Right ventricle myocardium inferior (tissue), 1 donor: ENCODE data around the gene HAGHL. TPM values are rescaled to one million over a fixed set of nuclear protein-coding genes. Genes with fewer than 3 reads are reported as not detected.
"Not testable (repeated sequence)": the region's sequence is repeated elsewhere in the genome, so short reads cannot be mapped to it uniquely, and the experiment has no call there.

Source experiments
- ATAC-seq: fragments of 200-7000 bp; cut with Tn5 transposase; one replicate; pipeline ENCODE4 v1.9.1; 2020; ENCODE audit warnings: mild to moderate bottlenecking, moderate library complexity
- DNase-seq: peaks from one replicate; pipeline ENCODE4 v3.0.0; 2021; ENCODE audit errors: missing footprints
- intact Hi-C: fragments of 100-400 bp; cut with DNase I; formaldehyde crosslinking; loops from one replicate; pipeline ENCODE4 v1.11.0; 2022
- total RNA-seq: library from RNA; stranded (reverse); fragmentation: NEBNext Ultra II Directional; extraction: Animal tissue kit (Norgen Biotek cat#: 25700); gene quantifications from one replicate; pipeline ENCODE4 v1.2.1, GENCODE V29; 2021
- donor health status: DM: no; HTN: yes; CAD: no; lungs with severe emphysema.

The HAGHL gene
- total RNA-seq, 1 donor from 2014 or later, result 18.7 TPM

DNA sequence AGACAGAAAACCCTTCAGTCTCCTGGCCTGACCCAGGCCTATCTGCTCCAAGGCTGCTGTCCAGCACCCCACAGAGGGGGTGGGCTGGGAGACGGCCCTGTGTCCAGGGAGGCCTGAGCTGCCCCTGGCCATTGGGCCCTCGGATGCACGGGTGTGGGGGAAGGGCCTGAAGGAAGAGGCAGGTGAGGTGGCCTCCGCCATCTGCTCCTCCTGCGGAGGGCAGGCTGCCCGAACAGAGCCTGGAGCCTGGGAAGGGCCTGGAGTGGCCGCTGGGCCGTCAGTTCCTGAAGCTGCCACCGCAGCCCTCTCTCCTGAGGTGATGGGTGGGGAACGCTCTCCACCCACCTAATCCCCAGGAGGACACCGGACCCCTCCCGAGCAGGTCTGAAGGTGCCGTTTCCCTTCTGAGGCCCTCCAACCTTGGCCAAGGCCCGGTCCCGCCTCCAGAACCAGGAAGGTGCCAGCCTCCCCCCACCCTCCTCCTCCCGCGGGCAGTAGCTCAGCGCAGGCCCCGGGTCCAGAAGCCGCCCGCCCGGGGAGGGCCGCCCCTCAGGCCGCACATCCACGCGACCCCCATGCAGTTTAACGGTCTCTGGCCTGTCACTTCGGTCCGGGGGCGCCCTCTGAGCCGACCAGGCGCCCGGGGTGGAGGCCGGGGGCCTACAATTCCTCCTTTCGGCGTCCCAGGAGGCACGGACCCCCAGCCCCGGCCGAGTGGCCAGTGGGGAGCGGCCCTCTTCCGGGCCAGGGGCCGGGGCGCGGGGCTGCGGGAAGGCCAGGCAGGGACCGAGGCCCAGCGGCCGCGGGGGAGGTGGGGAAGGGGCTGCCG is 22.1 kb upstream of the HAGHL start:
- DNase-seq, result no peak
- no peak for ATAC-seq
- intact Hi-C loops, result no loop called here

DNA sequence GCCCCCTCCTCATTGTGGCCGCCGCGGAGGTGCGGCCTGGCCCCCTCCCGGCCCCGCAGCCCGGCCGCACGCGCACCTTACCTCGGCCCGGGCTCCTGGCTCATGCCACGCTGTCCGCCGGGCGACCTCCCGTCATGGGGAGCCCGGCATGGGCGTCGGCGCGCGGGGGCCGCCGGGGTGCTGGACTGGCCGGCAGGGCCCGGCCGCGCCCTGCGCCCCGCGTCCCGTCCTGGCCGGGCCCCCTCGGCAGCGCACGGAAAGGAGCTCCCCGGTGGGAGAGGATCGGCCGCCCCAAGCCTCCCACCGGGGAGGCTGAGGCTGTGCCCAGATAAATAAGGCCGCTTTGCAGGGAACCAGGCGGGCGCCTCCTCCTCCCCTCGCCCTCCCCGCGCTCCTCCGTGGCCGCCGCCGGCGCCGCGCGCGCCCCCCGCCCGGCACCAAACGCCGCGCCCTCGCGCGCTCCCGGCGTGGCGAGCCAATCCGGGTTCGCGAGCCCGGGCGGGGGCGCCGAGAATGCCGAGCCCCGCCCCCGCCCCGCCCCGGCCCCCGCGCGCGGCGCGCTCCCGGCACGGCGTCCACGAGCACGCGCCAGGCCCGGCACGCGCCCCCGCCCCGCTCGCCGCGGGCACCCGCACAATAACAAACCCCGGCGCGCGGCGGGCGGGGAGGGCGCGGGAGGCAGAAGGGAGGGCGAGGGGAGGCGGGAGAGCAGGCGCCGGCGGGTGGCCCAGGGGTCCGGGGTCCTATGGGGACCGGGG is 21.3 kb upstream of the HAGHL start, which contains the start of gene FBXL16:
TSS of gene FBXL16 (minus strand) at position 371 of the 758 bp plus-strand sequence. CDS start 8,396 bp downstream, outside the sequence.
- ATAC-seq, result no peak
- DNase-seq, result no peak
- intact Hi-C loops, result no loop called here

DNA sequence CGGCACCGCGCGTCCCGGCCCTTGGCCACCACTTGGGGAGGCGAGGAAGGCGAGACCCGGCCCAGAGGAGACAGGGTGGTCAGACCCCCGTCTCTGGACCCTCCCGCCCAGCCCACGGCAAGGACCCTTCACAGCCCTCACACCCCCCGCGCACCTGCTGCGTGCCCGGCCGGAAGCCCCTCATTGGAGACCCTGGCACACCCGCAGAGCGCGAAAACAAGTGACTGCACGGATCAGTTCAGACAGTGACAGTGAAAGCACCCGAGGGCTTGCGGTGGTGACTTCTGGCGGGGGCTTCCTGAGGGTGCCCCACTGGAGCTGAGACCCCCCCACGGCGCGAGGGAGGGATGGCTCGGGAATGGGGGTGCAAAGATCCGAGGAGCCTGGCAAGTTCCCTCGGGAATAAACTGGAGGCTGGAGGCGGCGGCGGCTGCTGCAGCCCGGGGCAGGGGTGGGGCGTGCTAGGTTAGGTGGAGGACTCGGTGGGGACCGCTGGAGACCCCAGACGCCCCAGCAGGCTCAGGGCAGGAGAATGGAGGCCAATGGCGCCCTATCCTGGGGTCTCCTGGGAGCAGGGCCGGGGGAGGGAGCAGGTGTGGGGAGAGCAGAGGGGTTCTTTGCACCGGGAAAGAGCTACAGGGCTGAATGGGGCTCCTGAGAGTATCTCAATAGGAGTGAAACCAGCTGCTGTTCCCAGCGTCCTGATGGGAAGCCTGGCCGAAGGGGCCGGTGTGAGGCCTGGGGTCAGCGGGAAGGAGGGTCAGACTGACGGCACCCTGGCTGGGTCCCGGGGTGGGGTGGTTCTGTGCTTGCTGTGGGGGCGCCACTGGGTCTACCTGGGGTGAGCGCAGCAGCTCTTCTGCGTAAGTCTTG is 20.5 kb upstream of the HAGHL start:
- ATAC-seq, result no peak
- intact Hi-C loops, result no loop called here
- DNase-seq, result no peak

DNA sequence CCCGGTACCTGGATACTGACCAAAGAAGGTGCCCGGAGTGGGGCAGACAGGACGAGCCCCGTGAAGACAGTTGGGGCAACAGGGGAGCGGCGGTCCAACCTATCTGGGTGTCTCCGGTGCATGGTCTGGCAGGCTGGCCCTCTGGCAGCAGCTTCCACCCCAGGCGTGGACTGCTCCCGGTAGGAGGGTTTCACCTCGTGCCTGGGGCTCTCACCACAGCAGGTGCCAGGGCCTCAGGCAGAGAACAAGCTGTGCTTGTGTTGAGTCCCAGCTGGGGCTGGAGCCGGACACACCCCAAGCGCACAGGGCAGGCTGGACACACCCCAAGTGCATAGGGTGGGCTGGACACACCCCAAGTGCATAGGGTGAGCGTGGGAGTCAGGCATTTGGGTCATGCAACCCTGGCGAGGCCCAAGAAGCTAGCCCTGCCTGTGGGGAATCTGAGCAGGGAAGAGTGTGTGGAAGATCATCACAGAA is 19.8 kb upstream of the HAGHL start:
- DNase-seq (no peak), ATAC-seq (no peak)
- intact Hi-C loops, result no loop called here

DNA sequence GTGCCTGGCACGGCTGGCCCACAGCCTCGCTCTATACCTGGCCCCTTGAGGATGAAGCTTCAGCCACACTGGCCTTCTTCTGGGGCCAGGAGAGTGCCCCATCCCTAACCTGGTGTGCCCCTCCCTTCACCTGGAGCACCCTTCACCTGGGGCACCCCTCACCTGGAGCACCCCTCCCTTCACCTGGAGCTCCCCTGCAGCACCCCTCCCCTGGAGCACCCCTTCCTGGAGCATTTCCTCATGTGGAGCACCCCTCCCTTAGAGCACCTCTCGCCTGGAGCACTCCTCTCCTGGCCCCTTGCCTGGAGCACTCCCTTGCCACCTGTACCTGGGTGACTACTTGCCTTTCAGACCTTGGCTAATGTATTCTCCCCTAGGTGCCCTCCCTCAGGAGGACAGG is 18.9 kb upstream of the HAGHL start:
- ATAC-seq, result no peak

DNA sequence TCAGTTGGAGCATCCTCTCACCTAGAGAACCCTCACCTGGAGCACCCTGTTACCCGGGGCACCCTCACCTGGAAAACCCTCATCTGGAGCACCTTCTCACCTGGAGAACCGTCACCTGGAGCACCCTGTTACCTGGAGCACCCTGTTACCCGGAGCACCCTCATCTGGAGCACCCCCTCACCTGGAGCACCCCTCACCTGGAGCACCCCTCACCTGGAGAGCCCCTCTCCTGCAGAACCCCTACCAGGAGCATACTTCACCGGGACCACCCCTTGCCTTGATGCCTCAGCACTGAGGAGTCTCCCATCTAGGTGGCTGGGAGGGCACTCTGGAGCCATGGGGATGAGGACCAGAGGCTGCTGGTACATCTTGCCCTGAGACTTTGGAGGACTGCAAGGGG is 17.9 kb upstream of the HAGHL start:
- DNase-seq, result no peak
- intact Hi-C loops, result no loop called here
- no peak for ATAC-seq

More for the DNA sequence above, 18.9 kb upstream of the HAGHL start:
- DNase-seq, result no peak
- intact Hi-C loops, result no loop called here

DNA sequence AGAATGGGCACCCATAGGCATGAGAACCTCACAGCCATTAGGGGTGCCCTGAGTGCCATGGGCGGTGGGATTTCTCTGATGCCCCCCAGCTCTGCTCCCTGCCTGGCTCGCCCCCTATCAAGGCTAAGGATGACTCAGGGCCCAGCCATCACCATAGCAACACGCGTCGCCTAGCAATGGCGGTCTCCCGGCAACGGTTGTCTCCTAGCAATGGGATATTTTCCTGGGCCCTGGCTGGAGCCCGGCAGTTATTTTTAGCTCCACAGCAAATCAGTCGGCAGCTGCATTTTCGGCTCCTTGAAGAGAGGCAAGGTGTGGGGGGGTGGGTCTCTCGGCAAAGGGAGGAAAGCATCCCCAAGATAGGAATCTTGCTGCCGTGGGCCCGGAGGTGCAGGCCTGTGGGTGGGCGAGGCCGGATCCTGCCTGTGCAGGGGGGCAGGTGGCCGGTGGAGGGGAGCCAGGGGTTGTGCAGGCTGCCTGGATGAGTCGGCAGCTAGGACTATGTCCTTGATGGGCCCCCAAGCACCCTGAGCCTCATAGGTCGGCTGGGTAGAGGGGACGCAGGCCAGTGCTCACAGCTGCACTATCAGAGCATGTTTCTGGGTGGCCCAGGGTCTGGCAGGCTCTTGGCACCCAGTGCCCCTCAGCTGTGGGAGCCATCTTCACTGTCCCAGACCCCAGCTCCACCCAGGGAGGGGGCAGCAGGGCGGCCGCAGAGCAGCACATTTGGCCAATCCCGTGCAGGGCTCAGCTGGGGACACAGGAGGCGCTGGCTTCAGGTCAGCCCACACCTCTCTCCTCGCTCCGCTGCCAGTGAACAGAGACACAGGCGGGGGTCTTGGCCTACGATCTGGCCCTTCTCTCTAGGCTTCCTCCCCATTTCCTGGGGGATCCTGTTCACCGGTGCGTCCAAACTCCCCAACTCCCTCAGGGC is 17.1 kb upstream of the HAGHL start:
- DNase-seq (no peak), ATAC-seq (no peak)
- intact Hi-C loops, result loop anchor here (2.0 kb wide), 1 partner anchor 75 kb away; no protein-coding TSS in a partner anchor

DNA sequence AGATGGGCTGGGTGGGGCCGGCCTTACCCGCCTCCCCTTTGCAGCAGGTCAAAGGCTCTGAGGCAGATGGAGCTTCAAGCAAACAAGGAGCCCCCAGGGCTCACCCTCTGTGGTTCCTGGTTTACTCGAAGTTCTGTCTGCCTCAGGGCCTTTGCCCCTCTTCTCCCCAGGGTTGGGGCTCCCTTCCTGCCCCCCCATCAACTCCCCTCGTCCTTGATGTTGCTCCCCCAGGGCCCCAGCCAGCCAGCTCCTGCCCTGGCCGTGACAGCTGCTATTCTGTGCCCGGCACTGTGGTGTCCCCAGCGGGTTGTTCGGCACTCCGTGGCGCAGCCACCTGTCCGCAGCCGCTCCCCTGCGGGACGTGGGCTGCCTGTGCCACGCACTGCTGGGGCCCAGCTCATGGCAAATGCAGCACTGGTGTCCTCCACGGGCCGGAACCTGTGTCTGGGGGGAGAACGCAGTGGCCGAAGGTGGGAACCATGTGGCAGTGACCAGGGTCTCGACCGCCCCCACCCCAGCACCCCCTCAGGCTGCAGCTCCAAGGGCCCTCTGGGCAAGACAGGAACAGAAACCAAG is 16.3 kb upstream of the HAGHL start:
- no peak for ATAC-seq
- intact Hi-C loops, result loop anchor here (1.0 to 2.0 kb wide), 2 partner anchors 74 to 345 kb away; no protein-coding TSS in a partner anchor
- no peak for DNase-seq

DNA sequence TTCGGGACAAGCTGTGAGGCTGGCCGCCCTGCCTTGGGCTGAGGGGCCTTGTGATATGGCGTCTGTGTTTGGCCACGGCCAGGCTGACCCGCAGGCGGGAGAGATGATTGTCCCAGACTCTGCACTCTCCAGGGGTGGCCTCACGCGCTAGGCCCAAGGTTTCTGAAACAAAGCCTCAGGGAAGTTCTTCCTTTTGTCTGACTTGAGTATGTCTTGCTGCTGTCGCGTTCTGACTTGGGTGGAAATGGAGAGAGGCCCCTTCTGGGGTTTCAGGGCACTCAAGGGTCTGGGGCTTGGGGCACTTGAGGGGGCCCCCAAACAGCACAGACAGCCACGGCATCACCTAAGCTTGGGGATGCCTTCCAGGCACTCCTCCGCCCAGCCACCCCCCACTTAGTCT is 15.8 kb upstream of the HAGHL start:
- DNase-seq (no peak), ATAC-seq (no peak)
- intact Hi-C loops, result loop anchor here (1.0 to 2.0 kb wide), 2 partner anchors 74 to 344 kb away; no protein-coding TSS in a partner anchor

DNA sequence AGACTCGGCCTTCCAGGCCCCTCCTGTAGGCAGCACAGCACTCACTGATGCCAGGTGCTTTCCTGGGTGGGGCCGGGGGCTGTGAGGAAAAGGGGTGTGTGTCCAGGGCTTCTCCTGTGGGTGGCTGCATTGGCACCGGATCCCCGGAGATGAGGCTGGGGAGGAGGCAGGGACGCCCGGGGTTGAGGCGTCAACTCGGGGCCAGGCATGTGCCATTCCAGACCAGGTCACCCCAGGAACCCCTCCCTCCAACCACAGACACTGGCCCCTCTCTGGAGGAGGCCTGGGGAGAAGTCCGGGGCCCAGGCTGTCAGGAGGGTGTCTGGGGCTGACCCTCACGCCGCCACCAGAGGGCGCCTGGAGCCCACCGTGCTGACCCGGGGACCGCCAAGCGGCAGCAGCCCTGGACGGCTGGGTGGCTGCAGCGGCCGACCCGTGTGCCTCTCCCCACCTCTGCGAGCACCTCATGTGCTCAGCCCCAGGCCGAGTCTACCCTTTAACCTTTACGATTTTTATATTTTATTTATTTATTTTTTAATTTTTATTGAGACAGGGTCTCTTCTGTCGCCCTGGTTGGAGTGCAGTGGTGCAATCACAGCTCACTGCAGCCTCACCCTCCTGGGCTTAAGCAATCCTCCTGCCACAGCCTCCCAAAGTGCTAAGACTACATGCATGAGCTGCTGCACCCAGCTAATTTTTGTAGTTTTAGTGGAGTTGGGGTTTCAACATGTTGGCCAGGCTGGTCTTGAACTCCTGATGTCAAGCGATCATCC is 15.2 kb upstream of the HAGHL start:
- intact Hi-C loops, result loop anchor here (1.0 to 2.0 kb wide), 2 partner anchors 73 to 344 kb away; no protein-coding TSS in a partner anchor
- peak; percentile 90 for DNase-seq
- peak; percentile 66 for ATAC-seq

DNA sequence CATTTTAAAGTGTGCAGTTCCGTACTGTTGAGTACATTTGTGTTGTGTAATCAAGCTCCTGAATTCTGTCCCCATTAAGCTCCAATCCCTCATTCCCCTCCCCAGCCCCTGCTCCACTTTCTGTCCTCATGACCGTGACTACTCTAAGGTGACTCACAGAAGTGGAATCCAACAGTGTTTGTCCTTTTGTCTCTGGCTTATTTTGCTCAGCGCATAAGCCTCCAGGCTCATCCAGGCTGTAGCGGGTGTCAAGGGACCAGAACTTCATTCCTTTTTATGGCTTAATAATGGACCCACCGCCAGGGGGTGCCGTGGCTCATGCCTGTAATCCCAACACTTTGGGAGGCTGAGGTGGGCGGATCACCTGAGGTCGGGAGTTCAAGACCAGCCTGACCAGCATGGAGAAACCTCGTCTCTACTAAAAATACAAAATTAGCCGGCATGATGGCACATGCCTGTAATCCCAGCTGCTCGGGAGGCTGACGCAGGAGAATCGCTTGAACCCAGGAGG is 14.1 kb upstream of the HAGHL start:
- ATAC-seq, intact Hi-C loops, DNase-seq: not testable (repeated sequence)

DNA sequence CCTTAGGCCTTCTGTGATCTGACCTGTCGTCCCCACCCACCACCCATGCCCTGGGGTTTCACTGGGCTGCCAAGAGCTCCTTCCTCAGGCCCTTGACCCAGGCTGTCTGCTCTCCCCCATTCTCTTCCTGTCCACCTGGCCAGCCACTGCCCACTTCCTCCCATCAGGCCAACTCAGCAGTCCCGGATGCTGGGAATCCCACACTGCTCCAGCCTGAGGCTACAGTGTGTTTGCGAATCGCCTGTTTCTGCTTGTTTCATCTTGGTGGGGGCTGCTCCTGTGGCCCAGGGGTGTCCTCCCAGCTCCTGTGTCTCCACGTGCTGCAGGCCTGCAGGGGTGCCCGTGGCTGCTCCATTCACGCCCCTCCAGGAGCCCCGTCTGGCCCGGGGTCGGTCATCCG is 12.8 kb upstream of the HAGHL start:
- intact Hi-C loops, result loop anchor here (2.0 kb wide), 1 partner anchor 27 kb away; the partner anchor contains the start of gene CIAO3
- DNase-seq (no peak), ATAC-seq (no peak)

DNA sequence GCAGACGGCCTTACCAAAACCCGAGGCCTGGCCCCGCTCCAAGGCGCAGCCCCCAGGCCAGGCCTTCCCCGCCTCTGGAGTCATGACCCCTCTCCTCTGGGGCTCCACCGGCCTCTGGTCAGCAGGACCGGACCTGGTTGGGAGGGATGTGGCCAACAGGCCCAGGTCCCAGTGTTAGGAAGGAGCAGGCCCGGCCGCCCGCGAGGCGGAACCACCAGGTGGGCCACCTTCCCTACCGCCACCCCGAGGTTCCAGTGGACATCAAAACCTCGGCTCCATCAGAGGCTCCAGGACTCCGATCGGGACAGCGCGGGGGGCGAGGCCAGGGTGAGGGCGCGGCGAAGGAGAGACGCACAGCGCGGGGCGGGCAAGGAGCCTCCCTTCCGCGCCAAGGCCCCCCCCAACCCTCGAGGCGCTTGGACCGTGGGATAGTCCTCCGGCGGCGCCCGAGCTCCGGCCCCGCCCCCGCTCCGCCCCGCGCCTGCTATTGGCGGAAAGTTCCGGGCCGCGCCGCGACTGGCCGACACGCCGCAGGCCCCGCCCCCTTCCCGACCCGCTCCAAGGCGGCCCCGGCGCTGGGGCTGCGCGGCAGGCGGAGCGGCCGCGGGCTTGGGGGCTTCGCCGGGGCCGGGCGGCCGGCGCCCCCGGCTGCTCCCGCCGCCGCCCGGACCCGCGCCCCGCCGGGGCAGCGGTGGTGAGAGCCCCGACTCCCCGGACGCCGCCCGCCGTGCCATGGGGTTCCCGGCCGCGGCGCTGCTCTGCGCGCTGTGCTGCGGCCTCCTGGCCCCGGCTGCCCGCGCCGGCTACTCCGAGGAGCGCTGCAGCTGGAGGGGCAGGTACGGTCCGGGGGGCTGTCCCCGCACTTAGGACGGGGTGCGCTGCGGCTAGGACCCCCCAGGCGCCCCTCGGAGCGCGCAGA is 12.1 kb upstream of the HAGHL start, which contains the start of gene METRN:
TSS of gene METRN (plus strand) at position 561 of the 919 bp plus-strand sequence. CDS start at position 733, 172 bp downstream.
- ATAC-seq (peak; percentile 93), DNase-seq (peak; percentile 96)
- intact Hi-C loops, result loop anchor here (2.0 kb wide), 1 partner anchor 26 kb away; the partner anchor contains the start of gene CIAO3

DNA sequence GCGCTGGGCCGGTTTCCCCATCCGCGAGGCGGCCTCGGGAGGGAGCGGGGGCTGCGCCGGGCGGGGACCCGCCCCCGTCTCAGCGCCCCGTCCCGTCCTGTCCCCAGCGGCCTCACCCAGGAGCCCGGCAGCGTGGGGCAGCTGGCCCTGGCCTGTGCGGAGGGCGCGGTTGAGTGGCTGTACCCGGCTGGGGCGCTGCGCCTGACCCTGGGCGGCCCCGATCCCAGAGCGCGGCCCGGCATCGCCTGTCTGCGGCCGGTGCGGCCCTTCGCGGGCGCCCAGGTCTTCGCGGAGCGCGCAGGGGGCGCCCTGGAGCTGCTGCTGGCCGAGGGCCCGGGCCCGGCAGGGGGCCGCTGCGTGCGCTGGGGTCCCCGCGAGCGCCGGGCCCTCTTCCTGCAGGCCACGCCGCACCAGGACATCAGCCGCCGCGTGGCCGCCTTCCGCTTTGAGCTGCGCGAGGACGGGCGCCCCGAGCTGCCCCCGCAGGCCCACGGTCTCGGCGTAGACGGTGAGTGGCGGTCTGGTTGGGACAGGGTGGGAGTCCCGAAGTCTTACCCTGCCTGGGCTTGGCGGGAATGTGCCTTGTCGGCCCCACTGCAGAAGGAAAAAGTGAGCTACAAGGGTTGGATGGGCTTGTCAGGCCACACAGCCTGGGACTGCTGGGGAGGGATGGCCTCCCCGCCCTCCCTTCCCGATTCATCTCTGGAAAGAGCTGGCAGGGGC is 11.3 kb upstream of the HAGHL start:
- ATAC-seq (no peak), DNase-seq (no peak)
- intact Hi-C loops, result loop anchor here (2.0 kb wide), 1 partner anchor 25 kb away; the partner anchor contains the start of gene CIAO3
